Psoas muscle (tissue), 8 donors: ENCODE results near the gene CSNK2B. TPM values are rescaled to one million over a fixed set of nuclear protein-coding genes. Genes with fewer than 3 reads are reported as not detected.

Experiments
- ATAC-seq, 4 donors: fragments of 200-7000 bp; cut with Tn5 transposase; one replicate each; pipeline ENCODE4 v1.9.1; 2020; ENCODE audit warnings: moderate library complexity in 3 of 4, mild to moderate bottlenecking in 2 of 4
- DNase-seq, 2 donors: peaks; one replicate each; pipeline ENCODE4 v3.0.0-alpha.2; 2020
- H3K27ac ChIP-seq: fragments of 200-600 bp; one replicate; pipeline ENCODE4 v1.8.0; 2022
- H3K27me3 ChIP-seq, 3 donors: fragments of 200-600 bp in 1 of 3; one replicate each; pipeline versions ENCODE4 v1.6.1 to v1.8.0; 2013 to 2022; ENCODE audit warnings: low read length in 2 of 3, mild to moderate bottlenecking in 2 of 3, moderate library complexity in 1 of 3; ENCODE audit not compliant: insufficient read depth in 3 of 3
- H3K36me3 ChIP-seq, 2 donors: fragments of 200-600 bp in 1 of 2; one replicate each; pipeline versions ENCODE4 v1.6.1 to v1.8.0; 2013 to 2022; ENCODE audit warnings: low read depth in 1 of 2, mild to moderate bottlenecking in 1 of 2, moderate library complexity in 1 of 2; ENCODE audit not compliant: insufficient read depth in 1 of 2
- H3K4me1 ChIP-seq: fragments of 200-600 bp; one replicate; pipeline ENCODE4 v1.8.0; 2022
- H3K4me3 ChIP-seq: fragments of 200-600 bp; one replicate; pipeline ENCODE4 v1.8.0; 2022; ENCODE audit warnings: mild to moderate bottlenecking
- H3K9me3 ChIP-seq: fragments of 200-600 bp; one replicate; pipeline ENCODE4 v1.8.0; 2022
- CTCF ChIP-seq: fragments of 200-600 bp; IDR thresholded peaks from one replicate; pipeline ENCODE4 v1.8.0; 2022; ENCODE audit warnings: antibody characterized with exemption
- WGBS, 3 donors: extraction: QIAGEN DNeasy Blood & Tissue Kit; methylation state at CpG; one replicate each; pipeline versions ENCODE4 v1.1.6 to v1.1.7; 2013; 5-methylcytosine and 5-hydroxymethylcytosine counted together
- intact Hi-C, 2 donors: fragments of 100-400 bp; cut with DNase I; formaldehyde crosslinking; loops; one replicate each; pipeline versions ENCODE4 v1.11.0 to v1.14.2; 2022
- polyA plus RNA-seq, 3 donors: library from polyadenylated mRNA; stranded (reverse); fragments of 200-250 nt; gene quantifications; one replicate each; pipeline ENCODE4 v1.2.3, GENCODE V29; 2013
- total RNA-seq, 4 donors: library from RNA; stranded (reverse); fragmentation: NEBNext Ultra II Directional in 2 of 4; extraction: Animal tissue kit (Norgen Biotek cat#: 25700) in 2 of 4; gene quantifications; one replicate each; pipeline versions ENCODE4 v1.2.1 to v1.2.4, GENCODE V29; 2021 to 2023
- donor health status: healthy with polysubstance abuse.
- donor health status: DM: no; HTN: no; CAD: no; lungs with moderate emphysema.
- donor health status: Bipolar disorder and iron deficiency.
- donor health status: healthy.
- donor health status: DM: yes; HTN: yes; CAD: no.
- donor health status: DM: no; HTN: no; CAD: no.
- donor health status: DM: no; HTN: no; CAD: no.
- donor health status: DM: yes; HTN: yes; CAD: no.

Gene CSNK2B
- total and polyA plus RNA-seq, 7 donors, result 102 to 208 (median 129) TPM

- H3K27me3 ChIP-seq, result no peaks in the 10 kb centered on the region
- no peaks in the 10 kb centered on the region for H3K9me3 ChIP-seq
- H3K4me3 ChIP-seq, result no peak overlapping the region
- DNase-seq (no peak), ATAC-seq (peak in 2 of 4 donors; percentile 10)
- WGBS, 3 donors, result 79 to 84% (median 80%) methylated on average over 16 of the region's 16 CpGs
- no peak overlapping the region for H3K27ac ChIP-seq
- peaks cover 30 to 100% of the 10 kb centered on the region in 2 donors for H3K36me3 ChIP-seq
- intact Hi-C loops, result no loop called here
- H3K4me1 ChIP-seq, result no peaks in the 10 kb centered on the region
- no peak for TF ChIP-seq CTCF
These were observed 34.7 kb upstream of the CSNK2B start for GRCh38 chr6:31631209-31631608.

GRCh38 chr6:31631681-31632278 is 34.1 kb upstream of the CSNK2B start:
- intact Hi-C loops, result no loop called here
- Histone ChIP-seq H3K9me3 (no peaks in the 10 kb centered on the region), H3K4me3 (no peak overlapping the region), H3K27ac (no peak overlapping the region), H3K4me1 (no peaks in the 10 kb centered on the region), H3K27me3 (no peaks in the 10 kb centered on the region), H3K36me3 (peaks cover 31 to 100% of the 10 kb centered on the region in 2 donors)
- TF ChIP-seq CTCF, result no peak
- 82 to 85% (median 82%) methylated on average over 29 to 32 of the region's 32 CpGs for WGBS, 3 donors
- no peak for DNase-seq
- ATAC-seq, result peak in 2 of 4 donors; percentile 14 to 18

GRCh38 chr6:31632279-31632946 is 33.5 kb upstream of the CSNK2B start:
- ATAC-seq (peak in 2 of 4 donors; percentile 3 to 5), DNase-seq (no peak)
- peaks cover 29 to 100% of the 10 kb centered on the region in 2 donors for H3K36me3 ChIP-seq
- H3K4me1 ChIP-seq, result no peaks in the 10 kb centered on the region
- 85 to 88% (median 86%) methylated on average over 26 of the region's 26 CpGs for WGBS, 3 donors
- intact Hi-C loops, result no loop called here
- H3K27me3 ChIP-seq, result no peaks in the 10 kb centered on the region
- no peak for TF ChIP-seq CTCF
- H3K9me3 ChIP-seq, result no peaks in the 10 kb centered on the region
- no peak overlapping the region for H3K27ac ChIP-seq
- no peak overlapping the region for H3K4me3 ChIP-seq

GRCh38 chr6:31633447-31633846 is 32.4 kb upstream of the CSNK2B start:
- no peak for TF ChIP-seq CTCF
- H3K27ac ChIP-seq, result no peak overlapping the region
- no peak for DNase-seq
- intact Hi-C loops, result no loop called here
- H3K9me3 ChIP-seq, result no peaks in the 10 kb centered on the region
- no peak overlapping the region for H3K4me3 ChIP-seq
- ATAC-seq, result no peak
- peaks cover 6% of the 10 kb centered on the region for H3K4me1 ChIP-seq
- peaks cover 28 to 100% of the 10 kb centered on the region in 2 donors for H3K36me3 ChIP-seq
- H3K27me3 ChIP-seq, result no peaks in the 10 kb centered on the region
- WGBS, 3 donors, result 85 to 86% (median 85%) methylated on average over 7 of the region's 7 CpGs
